NCI-H1417 treated with DMSO at 0.1 percent for 48 hours (cell line): ENCODE data around the gene RNU6-1.
A peak's percentile ranks its signal among the peaks of the same experiment; 100 is the strongest.

Source experiments
- DNase-seq: peaks from one replicate; lab custom pipeline; 2025; lab: John Stamatoyannopoulos, UW

RNU6-1 gene

GRCh38 chr15:67839929-67840748 lies at the start of gene RNU6-1:
Gene RNU6-1 (minus strand): TSS chr15:67840045.
- DNase-seq, result peak; percentile 99

- DNase-seq, result no peak
Measured at GRCh38 chr15:67887776-67888175, 47.9 kb upstream of the RNU6-1 start.

- no peak for DNase-seq
Measured at GRCh38 chr15:67885861-67886260, 46.0 kb upstream of the RNU6-1 start.

- no peak for DNase-seq
Measured at GRCh38 chr15:67885175-67885523, 45.3 kb upstream of the RNU6-1 start.

GRCh38 chr15:67884514-67885174 lies 44.8 kb upstream of the RNU6-1 start:
- peak; percentile 10 for DNase-seq

GRCh38 chr15:67884009-67884408 lies 44.2 kb upstream of the RNU6-1 start:
- no peak for DNase-seq

- no peak for DNase-seq
Measured at GRCh38 chr15:67883234-67883773, 43.5 kb upstream of the RNU6-1 start.

GRCh38 chr15:67882487-67883233 lies 42.8 kb upstream of the RNU6-1 start:
- no peak for DNase-seq

- no peak for DNase-seq
Measured at GRCh38 chr15:67880651-67881182, 40.9 kb upstream of the RNU6-1 start.

GRCh38 chr15:67879440-67880129 lies 39.7 kb upstream of the RNU6-1 start:
- no peak for DNase-seq

- DNase-seq, result no peak
Measured at GRCh38 chr15:67878712-67879206, 38.9 kb upstream of the RNU6-1 start.

GRCh38 chr15:67873777-67874176 lies 33.9 kb upstream of the RNU6-1 start:
- DNase-seq, result no peak

GRCh38 chr15:67870868-67871408 lies 31.1 kb upstream of the RNU6-1 start:
- DNase-seq, result no peak

- no peak for DNase-seq
Measured at GRCh38 chr15:67869701-67870100, 29.9 kb upstream of the RNU6-1 start.

- no peak for DNase-seq
Measured at GRCh38 chr15:67865766-67866165, 25.9 kb upstream of the RNU6-1 start.

GRCh38 chr15:67865331-67865730 lies 25.5 kb upstream of the RNU6-1 start:
- DNase-seq, result no peak

- DNase-seq, result peak; percentile 38
Measured at GRCh38 chr15:67863442-67863987, 23.7 kb upstream of the RNU6-1 start.

GRCh38 chr15:67862750-67863441 lies 23.1 kb upstream of the RNU6-1 start:
- DNase-seq, result no peak

GRCh38 chr15:67861983-67862382 lies 22.1 kb upstream of the RNU6-1 start:
- no peak for DNase-seq

GRCh38 chr15:67859331-67859946 lies 19.6 kb upstream of the RNU6-1 start:
- no peak for DNase-seq
